ACHN (cell line): ENCODE measurements around the gene C22orf15.

Experiments used
- DNase-seq: peaks from one replicate; pipeline ENCODE4 v3.0.0-alpha.2; 2015
- in situ Hi-C: cut with HindIII; loops from 2 replicates; pipeline ENCODE4 v1.10.0; 2017; ENCODE audit warnings: low sequenced_read_pairs, low pct_ligation_motif_present, low pct_unique_long_range_greater_than_20kb

The C22orf15 gene

DNA sequence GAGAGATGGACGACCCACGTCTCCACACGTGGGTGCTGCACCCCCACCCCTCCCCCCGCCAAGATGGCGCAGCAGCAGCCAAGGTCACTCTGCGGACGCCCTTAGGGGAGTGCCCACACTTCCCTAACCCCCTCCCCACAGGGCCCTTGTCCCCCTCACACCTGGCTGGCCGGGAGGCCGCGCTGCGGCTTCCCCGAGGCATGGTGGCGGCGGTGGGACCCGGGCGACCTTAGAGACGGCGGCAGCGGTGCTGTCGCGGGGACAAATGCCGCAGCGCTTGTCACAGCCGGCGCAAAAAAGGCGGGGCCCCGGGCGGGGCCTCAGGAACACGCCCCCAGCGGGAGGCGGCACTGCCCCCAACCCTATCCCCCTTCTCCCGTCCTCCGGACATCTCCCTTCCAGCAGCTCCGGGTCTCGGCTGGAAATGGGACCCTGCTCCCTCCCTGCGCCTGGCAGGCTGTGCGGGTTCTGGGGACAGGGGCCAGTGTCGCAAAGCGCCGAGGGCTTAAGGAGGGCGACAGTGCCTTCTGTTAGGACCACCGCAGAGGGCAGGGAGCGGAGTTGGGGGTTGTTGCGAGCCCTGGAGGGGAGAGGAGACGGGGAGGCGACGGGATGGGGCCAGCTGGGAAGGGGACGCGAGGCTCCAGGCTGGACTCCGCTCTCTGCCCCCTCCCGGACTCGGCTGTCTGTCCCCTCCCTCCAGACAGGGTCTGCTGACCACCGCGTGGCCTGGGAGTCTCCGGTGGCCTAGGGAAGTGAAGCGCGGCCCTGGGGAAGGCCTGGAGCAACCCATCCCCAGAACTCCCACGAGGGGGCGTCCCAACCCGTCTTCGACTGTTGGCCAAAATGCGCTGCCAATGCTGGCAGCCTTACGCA, 5.1 kb downstream of the C22orf15 start, which contains the start of gene CHCHD10:
Gene CHCHD10 (minus strand): TSS at position 300 of the 876 bp plus-strand sequence. CDS start 98 bp downstream, at position 202.
- in situ Hi-C loops: no loop called here
- DNase-seq: peak; percentile 72

DNA sequence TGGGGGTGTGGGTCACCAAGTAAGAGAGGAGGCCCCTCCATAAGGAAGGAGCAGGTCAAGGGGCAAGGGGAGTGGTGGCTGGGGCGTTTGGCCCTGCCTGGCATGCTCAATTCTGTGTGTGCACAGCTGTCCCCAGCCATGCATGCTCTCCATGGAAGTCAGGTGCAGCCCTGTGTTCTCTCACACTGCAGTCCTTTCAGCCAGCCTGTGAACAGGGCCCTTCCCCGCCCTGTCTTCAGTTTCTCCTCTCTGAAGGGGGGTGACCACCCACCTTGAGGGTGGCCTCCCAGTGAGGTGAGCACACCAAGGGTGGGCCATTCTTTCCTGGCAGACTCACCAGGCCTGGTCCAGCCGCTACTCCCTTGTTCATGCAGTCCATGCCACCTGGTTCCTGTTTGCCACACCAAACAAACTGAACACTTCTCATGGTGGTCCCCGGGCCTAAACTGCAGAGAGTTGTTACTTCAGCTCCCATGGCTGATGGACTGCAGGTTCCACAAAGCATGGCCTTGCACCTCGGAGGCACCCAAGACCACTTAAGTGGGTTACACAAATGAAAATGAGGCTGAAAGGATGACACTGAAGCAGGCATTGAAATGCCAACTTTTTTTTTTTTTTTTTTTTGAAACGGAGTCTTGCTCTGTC, 6.7 kb downstream of the C22orf15 start:
- no peak for DNase-seq
- in situ Hi-C loops: no loop called here

DNA sequence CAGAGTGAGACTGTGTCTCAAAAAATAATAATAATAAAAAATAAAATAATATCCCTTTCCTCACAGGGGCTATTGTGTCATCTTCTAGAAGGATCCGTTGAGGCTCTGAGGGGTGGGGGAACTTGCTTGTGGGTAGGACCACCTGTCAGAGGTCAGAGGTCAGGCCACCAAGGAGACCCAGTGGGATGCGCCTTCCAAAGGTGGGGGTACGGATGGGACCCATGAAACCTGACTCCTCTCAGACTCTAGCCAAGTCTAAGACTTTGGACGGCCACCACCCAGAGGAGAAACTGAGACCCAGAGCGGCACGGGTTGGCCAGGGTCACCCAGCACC, 9.5 kb downstream of the C22orf15 start:
- in situ Hi-C loops: no loop called here
- DNase-seq: no peak

DNA sequence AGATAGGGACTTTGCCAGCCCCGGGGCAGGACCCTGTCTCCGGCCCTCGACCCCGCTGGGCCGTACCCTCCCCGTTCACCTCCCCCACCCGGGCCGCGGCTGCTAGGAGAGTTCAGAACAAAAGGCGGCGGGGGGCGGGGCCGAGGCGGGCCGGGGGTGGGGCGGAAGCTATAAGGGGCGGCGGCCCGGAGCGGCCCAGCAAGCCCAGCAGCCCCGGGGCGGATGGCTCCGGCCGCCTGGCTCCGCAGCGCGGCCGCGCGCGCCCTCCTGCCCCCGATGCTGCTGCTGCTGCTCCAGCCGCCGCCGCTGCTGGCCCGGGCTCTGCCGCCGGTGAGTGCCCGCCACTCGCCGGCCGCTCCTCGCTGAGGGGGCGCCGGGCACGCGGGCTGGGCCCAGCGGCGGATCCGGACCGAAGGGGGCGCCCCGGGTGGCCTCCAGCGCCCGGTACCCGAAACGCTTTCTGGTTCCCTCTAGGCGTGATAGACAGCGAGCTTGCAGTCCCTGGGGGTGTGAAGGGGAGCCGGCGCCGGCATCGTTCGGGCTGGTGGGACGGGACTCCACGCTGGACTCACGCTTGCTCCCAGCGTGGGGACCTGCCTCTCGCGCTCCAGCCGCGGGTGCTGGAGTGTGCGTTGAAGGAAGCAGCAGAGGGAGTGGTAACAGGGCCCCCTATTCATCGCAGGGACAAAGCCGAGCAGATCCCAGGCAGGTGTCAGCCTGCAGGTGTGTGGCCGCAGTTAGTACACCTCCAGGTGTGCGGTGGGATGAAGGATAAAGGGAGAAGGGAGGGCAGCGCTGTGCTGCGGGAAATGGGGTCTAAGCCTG, 10.1 kb downstream of the C22orf15 start, which contains the start of gene MMP11:
Gene MMP11 (plus strand): TSS at position 201 of the 825 bp plus-strand sequence. CDS start 22 bp downstream, at position 223.
- in situ Hi-C loops: no loop called here
- peak; percentile 41 for DNase-seq

DNA sequence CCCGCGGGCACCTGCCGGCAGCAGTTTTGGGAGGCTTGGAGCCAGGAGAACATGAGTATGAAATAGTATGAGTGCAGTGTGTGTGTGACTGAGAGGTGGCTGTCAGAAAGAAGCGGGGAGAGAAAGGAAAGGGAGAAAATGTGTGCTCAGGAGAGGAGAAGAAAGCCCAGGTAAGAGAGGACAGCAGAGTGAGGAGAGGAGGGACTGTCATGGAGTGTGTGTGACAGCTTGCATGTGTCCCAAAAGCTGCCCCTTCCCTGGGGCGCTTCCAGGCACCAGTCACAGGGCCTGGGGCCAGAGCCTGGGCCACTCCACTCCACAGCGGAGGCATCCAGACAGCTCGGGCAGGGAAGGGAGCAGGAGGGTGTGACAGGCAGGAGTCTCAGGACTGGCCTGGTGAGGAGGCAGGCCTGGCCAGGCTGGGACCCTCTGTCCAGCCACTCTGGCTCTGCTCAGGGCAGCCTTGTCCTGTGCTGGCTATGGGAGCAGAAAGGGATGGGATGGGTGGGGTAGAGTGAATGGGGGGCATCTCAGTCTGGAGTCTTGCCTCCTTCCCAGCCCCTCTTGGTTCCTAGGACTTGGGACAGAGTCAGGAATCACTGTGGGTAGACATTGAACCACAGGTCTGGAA, 10.8 kb downstream of the C22orf15 start:
- in situ Hi-C loops: no loop called here

DNA sequence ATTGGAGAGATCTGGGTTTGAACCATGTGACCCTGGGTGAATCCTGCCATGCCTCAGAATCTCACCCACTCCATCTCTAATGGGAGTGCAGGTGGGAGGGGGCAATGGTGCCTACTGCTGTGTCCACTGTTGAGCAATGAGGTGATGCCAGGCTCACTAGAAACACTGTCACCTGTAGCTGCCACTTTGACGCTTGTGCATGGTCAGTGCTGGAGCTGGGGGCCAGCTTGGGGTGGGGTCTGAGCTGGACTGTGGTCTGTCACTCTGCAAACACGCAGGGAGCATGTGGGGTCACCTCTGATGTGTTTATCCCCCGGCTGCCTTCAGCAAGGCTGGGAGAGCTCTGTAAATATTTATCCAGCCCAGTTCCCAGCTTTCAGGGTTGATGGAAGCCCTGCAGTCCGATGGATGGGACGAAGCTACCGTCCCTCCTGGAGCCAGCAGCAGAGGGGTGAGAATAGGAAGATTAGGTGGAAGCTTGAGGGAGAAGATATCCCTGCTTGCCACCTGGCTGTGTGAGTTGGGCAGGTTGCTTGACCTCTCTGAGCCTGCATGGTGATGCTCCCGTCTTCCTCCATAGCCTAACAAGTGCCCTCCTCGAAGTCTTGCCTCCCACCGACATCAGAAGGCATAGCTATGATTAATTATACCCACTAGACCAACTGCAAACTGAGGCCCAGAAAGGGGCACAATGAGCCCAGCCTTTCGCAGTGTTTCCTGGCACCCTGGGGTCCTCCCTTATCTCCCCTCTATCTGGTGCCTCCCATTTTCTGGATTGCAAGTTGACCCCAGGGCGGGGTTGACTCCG, 11.5 kb downstream of the C22orf15 start:
- in situ Hi-C loops: no loop called here
- DNase-seq: no peak

More for the DNA sequence above, 10.8 kb downstream of the C22orf15 start:
- DNase-seq: no peak

DNA sequence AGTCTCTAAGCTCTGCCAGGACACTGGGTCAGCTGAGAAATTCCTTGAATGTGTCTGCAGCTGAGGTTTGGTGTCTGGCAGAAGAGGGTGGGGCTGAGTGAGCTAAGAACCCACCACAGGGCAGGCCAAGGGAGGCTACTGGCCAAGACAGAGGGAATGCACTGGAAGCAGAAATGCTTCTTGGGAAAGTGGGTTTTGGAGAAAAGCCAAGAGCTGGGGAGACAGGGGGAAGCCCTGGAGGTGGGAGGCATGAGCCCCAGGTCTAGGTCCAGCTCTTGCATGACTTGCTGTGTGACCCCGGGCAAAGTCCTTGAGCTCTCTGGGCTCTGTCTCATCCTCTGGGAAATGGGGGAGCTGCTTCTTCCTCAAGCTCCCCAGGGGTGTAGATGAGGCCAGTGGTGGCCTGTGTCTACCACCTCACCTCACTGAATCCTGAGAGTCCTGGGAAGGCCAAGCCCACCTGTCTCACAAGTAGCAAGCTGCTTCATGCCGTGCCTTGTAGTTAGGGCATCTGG, 12.2 kb downstream of the C22orf15 start:
- peak; percentile 61 for DNase-seq
- in situ Hi-C loops: no loop called here

DNA sequence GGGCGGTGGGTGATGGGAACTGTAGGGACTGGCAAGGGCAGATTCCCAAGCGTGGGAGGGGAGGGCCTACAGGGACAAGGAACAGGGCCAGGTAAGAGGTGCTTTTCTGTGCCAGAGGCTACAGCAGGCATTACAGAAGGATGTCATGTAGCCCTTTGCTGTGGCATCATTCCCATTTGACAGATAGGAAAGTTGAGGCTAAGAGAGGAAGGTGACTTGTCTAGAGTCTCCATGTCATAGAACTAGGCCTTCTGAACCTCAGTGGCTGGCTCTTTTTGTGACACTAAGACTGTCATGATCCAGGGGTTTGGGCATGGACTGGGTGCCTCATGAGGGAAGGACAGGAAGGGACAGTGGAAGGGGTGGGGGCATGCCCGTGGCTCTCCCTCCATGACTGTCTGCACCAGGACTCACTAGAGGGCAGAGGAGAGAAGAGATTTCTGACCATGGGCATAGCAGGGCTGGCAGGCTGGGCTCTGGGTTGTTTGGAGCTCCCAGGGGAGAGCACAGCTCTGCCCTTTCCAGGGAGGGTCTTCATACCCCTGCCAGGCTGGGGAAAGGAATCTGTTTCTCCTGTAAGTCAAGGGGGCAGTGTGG, 13.1 kb downstream of the C22orf15 start:
- in situ Hi-C loops: no loop called here
- peak; percentile 45 for DNase-seq

DNA sequence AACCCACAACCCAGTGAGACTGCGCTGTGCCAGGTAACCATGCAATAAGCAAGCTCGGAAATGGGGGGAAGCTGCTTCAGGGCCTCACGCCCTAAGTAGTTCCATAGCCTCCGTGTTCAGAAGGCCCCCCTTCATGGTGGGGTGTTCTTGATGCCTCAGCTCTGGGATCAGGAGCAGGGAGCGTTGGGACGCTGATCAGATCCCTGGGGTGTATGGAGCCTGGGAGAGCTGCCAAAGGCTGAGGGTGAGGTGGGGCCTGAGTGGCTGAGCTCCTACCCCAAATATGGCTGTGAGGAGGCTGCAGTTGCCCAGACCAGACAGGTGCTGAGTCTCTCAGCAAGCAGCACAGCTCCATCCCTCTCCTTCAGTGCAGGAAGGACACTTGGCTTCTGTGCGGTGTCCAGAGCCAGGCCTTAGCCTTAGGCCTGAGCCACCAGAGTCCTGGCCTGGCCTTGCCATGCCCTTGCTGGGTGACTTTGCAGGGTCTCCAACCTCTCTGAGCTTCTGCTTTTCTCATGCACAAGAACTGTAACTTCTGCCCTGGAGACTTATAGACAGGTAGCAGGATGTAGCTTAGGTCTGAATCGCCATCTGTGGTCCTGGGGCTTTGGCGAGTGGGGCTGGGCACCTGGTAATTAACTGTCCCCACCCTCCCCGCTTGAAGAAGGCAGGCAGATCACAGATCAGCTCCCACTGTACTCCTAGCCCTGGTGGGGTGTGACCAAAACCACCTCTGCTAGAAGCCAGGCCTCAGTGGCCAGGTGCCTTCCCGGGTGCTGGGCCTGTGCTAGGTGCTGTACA, 15.2 kb downstream of the C22orf15 start:
- DNase-seq: no peak
- in situ Hi-C loops: no loop called here

DNA sequence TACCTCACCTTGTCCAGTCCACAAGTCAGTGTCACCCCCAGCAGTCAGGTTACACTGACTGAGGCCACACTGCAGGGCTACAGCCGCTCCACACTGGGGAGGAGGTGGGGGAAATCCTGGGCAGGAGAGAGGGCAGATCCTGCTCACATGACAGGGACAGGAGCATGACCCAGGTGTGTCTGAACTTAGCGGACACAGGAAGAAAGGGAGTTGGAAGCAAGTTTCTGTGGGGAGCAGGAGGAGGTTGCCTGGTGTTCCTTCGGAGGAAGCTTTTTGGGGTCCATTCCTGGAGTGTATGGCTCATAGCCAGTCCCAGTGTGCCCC, 15.7 kb downstream of the C22orf15 start:
- no peak for DNase-seq
- in situ Hi-C loops: no loop called here

DNA sequence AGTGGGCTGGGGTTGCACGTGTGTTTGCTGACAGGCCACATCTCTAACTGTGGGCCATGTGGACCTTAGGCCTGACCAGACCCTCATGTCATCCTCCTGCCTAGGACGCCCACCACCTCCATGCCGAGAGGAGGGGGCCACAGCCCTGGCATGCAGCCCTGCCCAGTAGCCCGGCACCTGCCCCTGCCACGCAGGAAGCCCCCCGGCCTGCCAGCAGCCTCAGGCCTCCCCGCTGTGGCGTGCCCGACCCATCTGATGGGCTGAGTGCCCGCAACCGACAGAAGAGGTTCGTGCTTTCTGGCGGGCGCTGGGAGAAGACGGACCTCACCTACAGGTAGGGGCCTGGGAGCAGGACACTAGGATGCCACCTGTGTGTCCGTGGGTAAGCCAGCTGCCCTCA, 16.3 kb downstream of the C22orf15 start:
- in situ Hi-C loops: no loop called here
- no peak for DNase-seq

DNA sequence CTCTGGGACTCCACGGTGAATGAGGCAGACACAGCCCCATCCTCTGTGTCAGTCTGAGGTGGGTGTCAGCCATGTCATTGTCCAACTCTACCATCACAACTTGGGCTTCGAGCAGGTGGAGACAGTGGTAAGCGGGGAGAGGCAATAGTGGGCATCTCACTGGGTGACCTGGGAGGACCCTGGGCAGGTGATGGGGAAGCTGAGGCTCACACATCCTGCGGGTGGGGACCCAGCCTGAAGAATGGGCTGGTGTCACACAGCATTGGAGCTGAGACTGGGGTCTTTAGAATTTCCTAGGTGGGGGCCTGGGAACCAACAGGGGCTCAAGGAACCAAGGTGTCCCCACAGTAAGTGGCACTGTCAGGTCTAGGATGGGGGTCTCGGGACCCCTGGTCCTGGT, 16.9 kb downstream of the C22orf15 start:
- in situ Hi-C loops: no loop called here
- DNase-seq: no peak

DNA sequence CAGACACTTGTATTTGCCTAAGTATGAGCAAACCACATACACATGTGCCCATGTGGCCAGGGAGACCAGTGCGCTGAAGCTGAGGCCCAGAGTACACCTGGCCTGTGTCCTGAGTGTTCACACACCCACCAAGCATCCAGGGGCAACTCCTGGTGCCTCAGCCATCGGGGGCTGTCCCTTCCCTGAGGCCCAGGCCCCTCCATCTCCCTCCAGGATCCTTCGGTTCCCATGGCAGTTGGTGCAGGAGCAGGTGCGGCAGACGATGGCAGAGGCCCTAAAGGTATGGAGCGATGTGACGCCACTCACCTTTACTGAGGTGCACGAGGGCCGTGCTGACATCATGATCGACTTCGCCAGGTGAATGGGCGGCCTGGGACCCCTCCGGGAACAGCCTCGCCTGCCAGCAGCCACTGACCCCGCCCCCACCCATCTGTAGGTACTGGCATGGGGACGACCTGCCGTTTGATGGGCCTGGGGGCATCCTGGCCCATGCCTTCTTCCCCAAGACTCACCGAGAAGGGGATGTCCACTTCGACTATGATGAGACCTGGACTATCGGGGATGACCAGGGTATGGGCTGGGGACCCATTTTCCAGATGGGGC, 17.5 kb downstream of the C22orf15 start:
- in situ Hi-C loops: no loop called here
- no peak for DNase-seq

DNA sequence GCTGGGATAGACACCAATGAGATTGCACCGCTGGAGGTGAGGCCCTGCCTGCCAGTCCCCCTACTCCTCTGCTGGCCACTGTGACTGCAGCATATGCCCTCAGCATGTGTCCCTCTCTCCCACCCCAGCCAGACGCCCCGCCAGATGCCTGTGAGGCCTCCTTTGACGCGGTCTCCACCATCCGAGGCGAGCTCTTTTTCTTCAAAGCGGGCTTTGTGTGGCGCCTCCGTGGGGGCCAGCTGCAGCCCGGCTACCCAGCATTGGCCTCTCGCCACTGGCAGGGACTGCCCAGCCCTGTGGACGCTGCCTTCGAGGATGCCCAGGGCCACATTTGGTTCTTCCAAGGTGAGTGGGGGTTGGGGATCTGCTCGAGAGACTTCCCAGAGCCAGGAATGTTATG, 18.3 kb downstream of the C22orf15 start:
- in situ Hi-C loops: no loop called here

DNA sequence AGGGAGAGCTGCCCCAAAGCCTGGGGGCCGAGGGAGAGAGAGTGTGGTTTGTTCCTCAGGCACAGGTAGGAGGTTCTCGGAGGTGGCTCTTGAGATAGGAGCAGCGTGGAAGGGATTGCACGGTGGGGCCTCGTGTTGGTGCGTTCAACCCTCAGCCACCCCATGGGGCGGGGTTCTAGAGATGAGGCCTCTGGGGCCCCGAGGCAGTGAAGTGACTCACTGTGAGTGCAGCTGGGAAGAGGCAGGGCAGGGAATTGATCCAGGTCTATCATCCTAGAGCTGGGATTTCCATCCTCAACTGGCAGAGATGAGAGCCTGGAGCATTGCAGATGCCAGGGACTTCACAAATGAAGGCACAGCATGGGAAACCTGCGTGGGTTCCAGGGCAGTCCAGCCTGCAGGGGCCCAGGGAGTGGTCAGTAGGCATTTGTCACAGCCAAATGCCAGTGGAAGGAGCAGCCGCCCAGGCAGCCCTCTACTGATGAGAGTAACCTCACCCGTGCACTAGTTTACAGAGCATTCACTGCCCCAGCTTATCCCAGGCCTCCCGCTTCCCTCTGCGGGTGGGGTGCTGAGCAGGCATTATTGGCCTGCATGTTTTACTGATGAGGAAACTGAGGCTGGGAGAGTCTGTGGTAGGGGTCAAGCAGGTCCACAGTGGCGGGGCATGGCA, 18.9 kb downstream of the C22orf15 start:
- peak; percentile 35 for DNase-seq
- in situ Hi-C loops: no loop called here

More for the DNA sequence above, 18.3 kb downstream of the C22orf15 start:
- DNase-seq: no peak

DNA sequence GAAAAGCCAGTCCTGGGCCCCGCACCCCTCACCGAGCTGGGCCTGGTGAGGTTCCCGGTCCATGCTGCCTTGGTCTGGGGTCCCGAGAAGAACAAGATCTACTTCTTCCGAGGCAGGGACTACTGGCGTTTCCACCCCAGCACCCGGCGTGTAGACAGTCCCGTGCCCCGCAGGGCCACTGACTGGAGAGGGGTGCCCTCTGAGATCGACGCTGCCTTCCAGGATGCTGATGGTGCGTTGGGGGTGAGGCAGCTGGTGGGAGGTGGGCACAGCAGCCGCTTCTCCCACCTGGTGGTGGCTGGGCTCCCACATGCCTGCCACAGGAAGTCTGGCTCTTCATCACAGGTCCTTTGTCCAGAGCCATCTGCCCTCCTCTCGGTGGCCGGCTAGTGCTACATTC, 19.5 kb downstream of the C22orf15 start:
- in situ Hi-C loops: no loop called here

More for the DNA sequence above, 19.5 kb downstream of the C22orf15 start:
- no peak for DNase-seq
